Fibroblast of villous mesenchyme (primary cell): ENCODE data around the gene GEMIN7. TPM values are rescaled to one million over a fixed set of nuclear protein-coding genes. Genes with fewer than 3 reads are reported as not detected.
"Not testable (repeated sequence)": the region's sequence is repeated elsewhere in the genome, so short reads cannot be mapped to it uniquely, and the experiment has no call there.

Experiments used
- DNase-seq: peaks from one replicate; pipeline ENCODE4 v3.0.0-alpha.2; 2010; ENCODE audit warnings: low read depth
- H3K4me3 ChIP-seq: 2 replicates; pipeline ENCODE4 v1.5.1; 2011; ENCODE audit warnings: low read depth, mild to moderate bottlenecking, low read length
- total RNA-seq: library from RNA; depleted of rRNA; stranded (reverse); fragments of >200 nt; gene quantifications from 2 replicates; pipeline ENCODE4 v1.2.3, GENCODE V29; 2012
- TF ChIP-seq, protein P1 (sequence below): IDR thresholded peaks from 2 replicates; pipeline ENCODE4 v1.5.1; 2012; ENCODE audit warnings: low read depth, mild to moderate bottlenecking, low read length; ENCODE audit not compliant: insufficient read depth

The GEMIN7 gene
- total RNA-seq, 1 donor = 16.0 TPM

DNA sequence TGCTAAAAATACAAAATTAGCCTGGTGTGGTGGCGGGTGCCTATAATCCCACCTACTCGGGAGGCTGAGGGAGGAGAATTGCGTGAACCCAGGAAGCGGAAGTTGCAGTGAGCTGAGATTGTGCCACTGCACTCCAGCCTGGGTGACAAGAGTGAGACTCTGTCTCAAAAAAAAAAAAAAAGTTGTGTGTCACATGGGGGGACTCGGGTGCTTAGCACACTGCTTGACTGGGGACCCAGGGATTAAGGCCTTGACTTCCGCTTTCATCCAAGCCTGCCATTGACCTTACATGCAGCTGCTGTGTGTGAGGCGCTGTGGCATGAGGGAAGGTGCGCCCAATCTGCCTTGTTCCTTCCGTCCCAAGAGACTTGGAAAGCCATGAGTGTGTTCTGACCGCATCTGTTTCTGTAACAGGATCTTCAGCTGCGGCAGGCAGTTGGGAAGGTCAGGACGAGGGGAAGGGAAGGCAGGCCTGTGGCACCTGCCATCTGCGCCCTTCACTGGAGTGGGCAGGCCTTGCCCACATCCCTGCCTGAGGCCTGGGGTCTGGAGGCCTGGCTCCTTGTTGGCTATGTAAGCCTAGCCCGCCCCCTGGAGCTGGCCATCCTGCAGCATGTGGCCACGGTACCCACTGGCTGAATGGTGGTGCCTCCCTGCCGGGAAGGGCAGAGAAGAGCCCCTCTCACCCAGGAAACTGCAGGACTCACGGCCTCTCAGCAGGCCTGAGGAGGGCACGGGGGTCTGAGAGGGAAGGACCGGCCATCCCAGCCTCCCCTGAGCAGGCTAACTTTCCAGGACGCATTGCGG lies 37.0 kb downstream of the GEMIN7 start:
- TF ChIP-seq, protein P1, sequence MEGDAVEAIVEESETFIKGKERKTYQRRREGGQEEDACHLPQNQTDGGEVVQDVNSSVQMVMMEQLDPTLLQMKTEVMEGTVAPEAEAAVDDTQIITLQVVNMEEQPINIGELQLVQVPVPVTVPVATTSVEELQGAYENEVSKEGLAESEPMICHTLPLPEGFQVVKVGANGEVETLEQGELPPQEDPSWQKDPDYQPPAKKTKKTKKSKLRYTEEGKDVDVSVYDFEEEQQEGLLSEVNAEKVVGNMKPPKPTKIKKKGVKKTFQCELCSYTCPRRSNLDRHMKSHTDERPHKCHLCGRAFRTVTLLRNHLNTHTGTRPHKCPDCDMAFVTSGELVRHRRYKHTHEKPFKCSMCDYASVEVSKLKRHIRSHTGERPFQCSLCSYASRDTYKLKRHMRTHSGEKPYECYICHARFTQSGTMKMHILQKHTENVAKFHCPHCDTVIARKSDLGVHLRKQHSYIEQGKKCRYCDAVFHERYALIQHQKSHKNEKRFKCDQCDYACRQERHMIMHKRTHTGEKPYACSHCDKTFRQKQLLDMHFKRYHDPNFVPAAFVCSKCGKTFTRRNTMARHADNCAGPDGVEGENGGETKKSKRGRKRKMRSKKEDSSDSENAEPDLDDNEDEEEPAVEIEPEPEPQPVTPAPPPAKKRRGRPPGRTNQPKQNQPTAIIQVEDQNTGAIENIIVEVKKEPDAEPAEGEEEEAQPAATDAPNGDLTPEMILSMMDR = no peak
- no peak for DNase-seq
- no peak overlapping the region for H3K4me3 ChIP-seq

DNA sequence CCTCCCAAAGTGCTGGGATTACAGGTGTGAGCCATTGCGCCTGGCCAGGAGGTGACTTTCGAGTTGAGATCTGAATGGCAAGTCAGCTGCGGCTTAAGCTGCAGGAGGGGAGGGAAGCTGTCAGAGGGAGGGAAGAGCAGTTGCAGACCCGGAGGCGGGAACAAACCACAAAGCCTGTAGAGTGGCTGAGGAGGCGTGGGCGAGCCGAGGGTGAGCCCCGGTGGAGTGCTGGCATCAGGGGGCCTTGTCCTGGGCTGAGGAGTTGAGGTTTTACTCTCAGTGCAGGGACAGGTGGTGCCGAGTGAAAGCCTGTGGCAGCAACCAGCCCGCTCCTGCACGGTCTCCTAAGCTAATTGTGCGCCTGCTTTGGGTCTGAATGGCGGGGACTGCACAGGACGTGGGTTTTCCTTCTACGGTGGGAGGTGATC lies 38.1 kb downstream of the GEMIN7 start:
- peak; percentile 46 for DNase-seq
- TF ChIP-seq, protein P1 = no peak
- no peak overlapping the region for H3K4me3 ChIP-seq

- TF ChIP-seq, protein P1 = no peak
- H3K4me3 ChIP-seq = no peak overlapping the region
- no peak for DNase-seq
Measured at GRCh38 chr19:45117671-45118070, 38.6 kb downstream of the GEMIN7 start.

GRCh38 chr19:45118106-45118505 lies 39.0 kb downstream of the GEMIN7 start:
- H3K4me3 ChIP-seq = no peak overlapping the region
- no peak for DNase-seq
- TF ChIP-seq, protein P1 = no peak

DNA sequence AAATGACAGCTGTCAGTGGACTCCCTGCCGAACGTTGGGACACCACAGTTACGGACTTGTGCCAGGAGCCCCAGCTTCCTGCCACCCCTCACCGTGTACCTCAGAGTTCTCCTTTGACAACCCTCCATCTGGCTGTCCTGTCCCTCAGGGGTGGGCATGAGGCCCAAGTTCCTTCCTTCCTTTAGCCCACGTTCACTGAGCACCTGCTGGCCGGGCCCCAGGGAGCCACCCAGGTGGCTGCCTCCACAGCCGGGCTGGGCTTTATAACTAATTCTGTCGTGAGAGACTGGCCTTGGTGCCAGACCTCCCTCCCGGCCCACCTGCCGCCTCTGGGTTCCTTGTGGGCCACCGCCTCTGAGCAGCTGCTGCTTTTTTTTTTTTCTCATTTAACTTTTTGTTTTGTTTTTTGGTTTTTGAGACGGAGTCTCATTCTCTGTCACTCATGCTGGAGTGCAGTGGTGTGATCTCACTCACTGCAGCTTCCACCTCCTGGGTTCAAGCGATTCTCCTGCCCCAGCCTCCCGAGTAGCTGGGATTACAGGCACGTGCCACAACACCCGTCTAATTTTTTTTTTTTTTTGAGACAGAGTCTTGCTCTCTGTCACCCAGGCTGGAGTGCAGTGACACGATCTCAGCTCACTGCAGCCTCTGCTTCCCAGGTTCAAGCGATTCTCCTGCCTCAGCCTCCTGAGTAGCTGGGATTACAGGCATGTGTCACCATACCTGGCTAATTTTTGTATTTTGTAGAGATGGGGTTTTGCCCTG lies 39.7 kb downstream of the GEMIN7 start:
- not testable (repeated sequence) for DNase-seq, H3K4me3 ChIP-seq

- no peak overlapping the region for H3K4me3 ChIP-seq
Measured at GRCh38 chr19:45119582-45119981, 40.5 kb downstream of the GEMIN7 start.

GRCh38 chr19:45121827-45122345 lies 42.8 kb downstream of the GEMIN7 start:
- H3K4me3 ChIP-seq = no peak overlapping the region
- TF ChIP-seq, protein P1 = no peak
- no peak for DNase-seq

More at GRCh38 chr19:45119582-45119981, 40.5 kb downstream of the GEMIN7 start:
- DNase-seq = no peak
- TF ChIP-seq, protein P1 = no peak
